IgD-negative memory B cell (primary cell): ENCODE measurements around the gene ATP7B. TPM values are rescaled to one million over a fixed set of nuclear protein-coding genes. Genes with fewer than 3 reads are reported as not detected.
"Not testable (repeated sequence)": the region's sequence is repeated elsewhere in the genome, so short reads cannot be mapped to it uniquely, and the experiment has no call there.

Experiments used
- H3K27ac Mint-ChIP-seq, 3 donors: one replicate each; pipeline ENCODE4 v1.8.0; 2020 to 2022; ENCODE audit warnings: mild to moderate bottlenecking in 3 of 3, mixed read lengths in 3 of 3, moderate library complexity in 1 of 3
- H3K27me3 Mint-ChIP-seq: one replicate; pipeline ENCODE4 v1.8.0; 2021; ENCODE audit warnings: mixed read lengths
- H3K36me3 Mint-ChIP-seq: one replicate; pipeline ENCODE4 v1.8.0; 2020; ENCODE audit warnings: mild to moderate bottlenecking, mixed read lengths
- H3K4me1 Mint-ChIP-seq, 3 donors: one replicate each; pipeline ENCODE4 v1.8.0; 2020 to 2022; ENCODE audit warnings: mixed read lengths in 3 of 3, mild to moderate bottlenecking in 1 of 3
- H3K4me3 Mint-ChIP-seq, 4 donors: one replicate each; pipeline ENCODE4 v1.8.0; 2020 to 2022; ENCODE audit warnings: mild to moderate bottlenecking in 4 of 4, mixed read lengths in 4 of 4, moderate library complexity in 3 of 4
- H3K9me3 Mint-ChIP-seq, 3 donors: one replicate each; pipeline ENCODE4 v1.8.0; 2020 to 2021; ENCODE audit warnings: mixed read lengths in 3 of 3, mild to moderate bottlenecking in 1 of 3
- polyA plus RNA-seq: library from polyadenylated mRNA; unstranded; fragments of 300-500 nt; fragmentation: Illumina TruSeq; gene quantifications from one replicate; pipeline ENCODE4 v1.2.3, GENCODE V29; 2021

ATP7B gene
- polyA plus RNA-seq, 1 donor from 2014 or later = not detected

DNA sequence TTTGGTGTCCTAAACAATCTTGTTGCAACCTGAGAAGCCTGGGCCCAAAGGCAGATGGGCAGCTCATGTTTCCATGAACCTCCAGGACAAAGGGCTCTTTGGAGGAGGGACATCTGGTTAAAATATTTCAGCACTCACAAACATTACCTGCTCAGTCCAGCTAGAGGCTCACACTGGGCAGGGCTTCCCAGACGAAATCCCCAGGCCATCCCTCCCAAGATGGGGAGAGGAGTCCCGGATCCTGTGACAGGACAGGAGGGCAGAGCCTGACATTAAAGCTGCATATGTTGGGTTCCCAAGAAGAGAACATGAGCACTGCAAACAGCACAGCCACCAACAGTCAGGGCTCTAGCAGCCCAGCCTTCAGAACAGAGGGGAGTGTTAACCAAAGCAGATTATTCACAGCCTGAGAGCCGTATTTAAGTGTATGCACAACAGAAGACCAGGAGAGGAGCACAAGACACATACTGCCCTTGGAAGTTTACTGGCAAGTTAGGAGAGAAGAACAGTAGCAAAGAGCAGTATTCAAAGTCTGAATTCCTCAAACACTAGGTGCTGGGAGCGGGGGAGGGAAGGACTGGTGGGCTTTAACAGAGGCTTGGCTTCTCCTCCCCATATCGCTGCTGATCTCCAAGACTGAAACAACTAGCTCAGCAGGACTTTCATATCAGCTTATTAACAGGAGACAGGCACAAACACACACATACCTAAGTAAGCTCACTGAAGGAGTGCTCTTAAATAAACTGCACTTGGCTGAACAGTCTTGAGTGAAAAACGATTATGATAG is 12.3 kb downstream of the ATP7B start:
- H3K9me3 Mint-ChIP-seq = no peaks in the 10 kb centered on the region
- H3K27me3 Mint-ChIP-seq = peaks cover 14% of the 10 kb centered on the region
- no peak overlapping the region for H3K4me3 Mint-ChIP-seq
- H3K4me1 Mint-ChIP-seq = no peaks in the 10 kb centered on the region
- H3K36me3 Mint-ChIP-seq = no peaks in the 10 kb centered on the region
- H3K27ac Mint-ChIP-seq = no peak overlapping the region

DNA sequence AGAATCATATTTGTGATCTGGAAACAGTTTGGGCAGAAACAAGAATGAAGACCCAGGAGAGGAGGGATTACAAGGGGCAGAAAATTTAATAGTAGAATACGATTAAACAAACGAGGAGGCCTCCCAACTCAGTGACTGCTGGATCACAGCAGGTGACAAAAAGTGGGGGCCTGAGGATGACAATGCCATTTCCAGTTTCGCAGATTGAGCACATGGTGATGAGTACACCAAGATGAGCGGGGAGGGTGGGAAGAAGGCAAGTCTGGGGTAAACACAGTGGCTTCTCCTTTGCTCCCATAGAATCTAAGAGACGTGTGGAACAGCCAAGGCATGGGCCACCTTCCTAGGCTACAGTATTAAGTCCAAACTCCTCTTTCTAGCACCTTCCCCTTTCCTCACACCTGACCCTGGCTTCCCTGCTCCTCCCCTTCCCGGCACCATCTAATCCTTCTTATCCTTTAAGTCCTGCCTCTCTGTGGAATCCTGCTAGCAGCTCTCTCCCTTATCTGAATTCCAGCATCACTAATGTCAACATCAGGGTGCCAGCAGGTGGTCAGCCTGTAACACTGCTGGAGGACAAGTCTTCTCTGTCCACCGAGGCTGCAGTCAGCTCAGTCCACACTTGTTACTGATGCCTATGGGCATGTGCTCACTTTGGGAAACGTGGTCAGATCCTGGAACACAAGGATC is 13.5 kb downstream of the ATP7B start:
- no peaks in the 10 kb centered on the region for H3K9me3 Mint-ChIP-seq
- no peaks in the 10 kb centered on the region for H3K4me1 Mint-ChIP-seq
- H3K4me3 Mint-ChIP-seq = no peak overlapping the region
- H3K27me3 Mint-ChIP-seq = peaks cover 14% of the 10 kb centered on the region
- no peak overlapping the region for H3K27ac Mint-ChIP-seq
- no peaks in the 10 kb centered on the region for H3K36me3 Mint-ChIP-seq

DNA sequence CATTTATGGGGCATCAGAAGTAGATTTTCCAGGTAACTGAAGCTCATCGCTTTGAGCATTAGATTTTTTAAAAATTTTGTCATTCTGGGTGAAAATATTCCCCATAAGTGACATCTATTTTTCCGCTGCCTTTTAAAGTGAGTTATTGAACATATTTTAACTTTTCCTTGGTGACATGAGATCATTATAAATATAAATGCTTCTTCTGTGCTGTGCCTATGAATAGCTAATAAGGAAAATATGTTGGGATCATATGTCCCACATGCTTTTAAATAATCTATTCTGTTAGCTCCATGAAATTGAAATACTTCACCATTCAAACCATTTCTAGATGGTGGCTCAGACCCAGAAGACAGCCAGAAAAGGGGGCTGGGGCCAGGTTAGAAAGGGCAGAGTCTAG is 14.1 kb downstream of the ATP7B start:
- no peaks in the 10 kb centered on the region for H3K9me3 Mint-ChIP-seq
- H3K27me3 Mint-ChIP-seq = peaks cover 14% of the 10 kb centered on the region
- no peak overlapping the region for H3K27ac Mint-ChIP-seq
- H3K36me3 Mint-ChIP-seq = no peaks in the 10 kb centered on the region
- H3K4me3 Mint-ChIP-seq = no peak overlapping the region
- H3K4me1 Mint-ChIP-seq = no peaks in the 10 kb centered on the region

DNA sequence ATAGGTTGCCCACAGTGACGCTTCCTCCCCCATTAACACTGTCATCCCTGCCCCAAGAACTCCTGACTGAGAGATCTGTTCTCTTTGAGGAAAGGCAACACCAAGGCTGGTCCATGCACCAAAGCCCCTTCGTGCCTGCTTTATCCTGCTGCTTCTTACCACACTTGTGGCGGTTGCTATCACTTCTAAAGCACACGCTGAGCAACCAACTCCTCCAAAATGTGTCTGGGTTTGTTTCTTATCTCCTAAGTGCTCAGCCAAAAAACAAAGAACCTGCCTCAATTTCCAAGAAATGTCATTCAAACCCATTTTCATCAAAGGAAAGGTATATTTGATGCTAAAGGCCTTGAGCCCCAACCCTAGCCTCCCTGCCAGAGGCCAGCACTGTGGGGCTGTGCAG is 14.6 kb downstream of the ATP7B start:
- peak overlapping the region in 1 of 3 donors; percentile 28 for H3K27ac Mint-ChIP-seq
- H3K4me3 Mint-ChIP-seq = no peak overlapping the region
- H3K9me3 Mint-ChIP-seq = no peaks in the 10 kb centered on the region
- no peaks in the 10 kb centered on the region for H3K36me3 Mint-ChIP-seq
- H3K27me3 Mint-ChIP-seq = peaks cover 14% of the 10 kb centered on the region
- H3K4me1 Mint-ChIP-seq = no peaks in the 10 kb centered on the region

DNA sequence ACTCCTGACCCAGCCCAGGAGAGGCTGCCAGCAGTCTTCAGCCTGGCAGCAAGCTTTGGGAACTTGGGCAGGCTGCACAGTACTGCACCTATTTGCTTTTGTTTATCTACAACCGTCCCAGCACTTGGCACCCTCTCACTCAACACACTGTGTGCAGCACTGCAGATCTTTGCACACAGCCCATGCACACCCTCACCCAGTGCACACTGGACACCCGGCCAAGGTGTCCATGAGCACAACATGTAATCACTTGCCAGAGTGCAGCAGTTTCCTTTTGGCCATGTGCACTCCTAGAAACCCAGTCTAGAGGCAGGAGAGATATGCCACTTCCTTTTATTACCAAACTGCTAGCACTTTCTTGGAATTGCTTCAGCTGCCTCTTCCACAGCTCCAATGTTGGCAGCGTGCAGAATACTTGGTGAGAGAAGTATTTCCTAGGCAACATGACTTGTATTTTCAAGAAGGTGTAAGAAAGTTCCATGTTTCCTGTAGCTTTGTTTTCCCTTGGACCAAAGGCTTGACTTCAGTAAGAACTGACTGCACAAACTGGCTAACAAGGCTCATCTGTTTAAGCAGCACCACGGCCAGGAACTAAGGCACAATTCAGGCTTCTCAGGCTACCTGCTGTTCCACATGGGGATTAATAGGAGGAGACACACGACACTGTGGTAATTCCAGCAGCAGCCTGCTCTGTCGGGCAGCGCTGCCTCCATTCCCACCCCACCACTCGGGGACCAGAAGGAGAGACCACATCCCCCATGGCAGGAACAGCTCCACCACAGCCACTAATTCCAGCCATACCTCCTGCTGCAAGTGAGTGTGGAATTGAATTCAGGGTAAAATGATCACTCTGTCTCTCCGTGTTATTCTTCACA is 15.3 kb downstream of the ATP7B start:
- H3K4me3 Mint-ChIP-seq = no peak overlapping the region
- H3K27me3 Mint-ChIP-seq = peaks cover 14% of the 10 kb centered on the region
- no peak overlapping the region for H3K27ac Mint-ChIP-seq
- H3K9me3 Mint-ChIP-seq = no peaks in the 10 kb centered on the region
- no peaks in the 10 kb centered on the region for H3K36me3 Mint-ChIP-seq
- H3K4me1 Mint-ChIP-seq = no peaks in the 10 kb centered on the region

DNA sequence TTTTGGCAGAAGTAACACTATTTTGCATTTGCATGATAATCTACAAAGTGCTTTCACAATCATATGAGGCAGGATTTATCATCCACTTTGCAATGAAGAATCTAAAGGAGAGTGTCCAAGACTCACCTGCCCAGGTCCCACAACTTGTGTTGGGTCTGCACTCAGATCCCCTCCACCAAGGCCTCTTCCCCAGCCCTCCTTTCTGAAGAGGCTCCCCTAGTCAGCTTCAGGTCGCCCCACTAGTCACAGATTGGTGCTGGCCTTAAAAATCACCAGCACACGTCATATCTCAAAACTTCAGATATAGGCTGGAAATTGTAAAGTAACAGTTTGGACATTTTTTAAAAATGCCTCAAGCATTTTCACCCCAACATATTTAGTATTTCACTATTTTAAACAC is 17.5 kb downstream of the ATP7B start:
- H3K27ac Mint-ChIP-seq = no peak overlapping the region
- peaks cover 6% of the 10 kb centered on the region for H3K27me3 Mint-ChIP-seq
- no peaks in the 10 kb centered on the region for H3K36me3 Mint-ChIP-seq
- no peaks in the 10 kb centered on the region for H3K4me1 Mint-ChIP-seq
- no peak overlapping the region for H3K4me3 Mint-ChIP-seq
- H3K9me3 Mint-ChIP-seq = no peaks in the 10 kb centered on the region

DNA sequence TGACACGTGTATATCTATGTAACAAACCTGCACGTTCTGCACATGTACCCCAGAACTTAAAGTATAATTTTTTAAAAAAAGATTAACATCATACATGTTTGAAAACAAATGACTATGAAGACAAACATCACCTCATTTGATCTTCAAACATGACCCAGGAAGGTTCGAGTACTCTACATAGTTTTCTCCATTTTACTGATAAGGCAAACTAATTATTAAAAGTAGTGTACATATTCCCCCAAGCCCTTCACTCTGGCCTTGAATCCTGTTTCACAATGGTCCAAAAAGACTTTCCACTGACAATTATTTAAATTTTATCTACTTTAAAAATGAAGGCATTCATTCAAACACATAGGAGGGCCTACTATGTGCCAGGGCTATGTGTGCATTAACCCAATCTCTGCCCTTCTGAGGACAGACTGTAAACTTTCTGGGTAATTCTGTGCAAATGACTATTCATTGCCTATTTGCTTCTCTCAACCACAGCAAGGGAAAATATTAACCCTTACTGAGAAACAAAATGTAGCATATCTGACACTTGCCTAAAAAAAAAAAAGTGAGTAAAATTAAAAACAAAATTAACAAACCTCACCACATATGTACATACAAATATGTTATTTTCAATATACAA is 22.1 kb downstream of the ATP7B start:
- no peaks in the 10 kb centered on the region for H3K4me1 Mint-ChIP-seq
- H3K27me3 Mint-ChIP-seq = peaks cover 2% of the 10 kb centered on the region
- H3K36me3 Mint-ChIP-seq = no peaks in the 10 kb centered on the region
- H3K4me3 Mint-ChIP-seq = no peak overlapping the region
- peaks cover 0 to 3% (median 2%) of the 10 kb centered on the region in 3 donors for H3K9me3 Mint-ChIP-seq
- no peak overlapping the region for H3K27ac Mint-ChIP-seq

DNA sequence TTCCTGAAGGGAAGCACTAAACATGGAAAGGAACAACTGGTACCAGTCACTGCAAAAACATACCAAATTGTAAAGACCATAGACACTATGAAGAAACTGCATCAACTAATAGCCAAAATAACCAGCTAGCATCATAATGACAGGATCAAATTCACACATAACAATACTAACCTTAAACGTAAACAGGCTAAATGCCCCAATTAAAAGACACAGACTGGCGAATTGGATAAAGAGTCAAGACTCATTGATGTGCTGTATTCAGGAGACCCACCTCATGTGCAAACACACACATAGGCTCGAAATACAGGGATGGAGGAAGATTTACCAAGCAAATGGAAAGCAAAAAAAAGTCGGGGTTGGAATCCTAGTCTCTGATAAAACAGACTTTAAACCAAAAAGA is 26.3 kb downstream of the ATP7B start:
- H3K9me3 Mint-ChIP-seq, H3K27me3 Mint-ChIP-seq, H3K27ac Mint-ChIP-seq, H3K4me1 Mint-ChIP-seq, H3K4me3 Mint-ChIP-seq, H3K36me3 Mint-ChIP-seq: not testable (repeated sequence)

DNA sequence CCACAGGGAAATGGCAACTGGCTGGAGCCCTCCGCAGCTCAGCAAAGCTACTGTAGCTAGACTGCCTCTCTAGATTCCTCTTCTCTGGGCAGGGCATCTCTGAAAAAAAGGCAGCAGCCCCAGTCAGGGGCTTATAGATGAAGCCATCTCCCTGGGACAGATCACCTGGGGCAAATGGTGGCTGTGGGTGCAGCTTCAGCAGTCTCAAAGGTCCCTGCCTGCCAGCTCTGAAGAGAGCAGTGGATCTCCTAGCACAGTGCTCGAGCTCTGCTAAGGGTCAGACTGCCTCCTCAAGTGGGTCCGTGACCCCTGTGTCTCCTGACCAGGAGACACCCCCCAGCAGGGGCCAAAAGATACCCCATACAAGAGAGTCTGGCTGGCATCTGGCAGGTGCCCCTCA is 28.0 kb downstream of the ATP7B start:
- H3K4me1 Mint-ChIP-seq, H3K27me3 Mint-ChIP-seq, H3K4me3 Mint-ChIP-seq, H3K9me3 Mint-ChIP-seq, H3K27ac Mint-ChIP-seq, H3K36me3 Mint-ChIP-seq: not testable (repeated sequence)

DNA sequence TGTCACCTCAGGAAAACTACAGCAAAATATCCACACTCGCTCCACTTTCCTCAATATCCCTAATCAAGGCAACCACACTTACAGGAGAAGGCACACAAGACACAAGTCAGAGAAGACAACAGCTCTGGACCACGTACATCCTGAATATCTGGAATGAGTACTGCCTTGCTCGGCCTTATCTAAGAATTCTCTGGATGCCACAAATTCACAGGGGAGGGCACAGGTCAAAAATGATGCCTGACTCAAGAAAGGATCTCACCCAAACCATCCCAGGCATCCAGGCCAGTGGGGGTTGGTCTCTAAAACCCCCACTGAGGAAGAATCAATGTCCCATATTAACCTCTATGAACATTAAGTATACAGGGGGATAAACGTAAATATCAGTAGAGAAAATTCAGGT is 29.9 kb downstream of the ATP7B start:
- no peaks in the 10 kb centered on the region for H3K9me3 Mint-ChIP-seq
- no peaks in the 10 kb centered on the region for H3K36me3 Mint-ChIP-seq
- H3K4me1 Mint-ChIP-seq = no peaks in the 10 kb centered on the region
- H3K4me3 Mint-ChIP-seq = no peak overlapping the region
- H3K27me3 Mint-ChIP-seq = peaks cover 4% of the 10 kb centered on the region
- no peak overlapping the region for H3K27ac Mint-ChIP-seq

DNA sequence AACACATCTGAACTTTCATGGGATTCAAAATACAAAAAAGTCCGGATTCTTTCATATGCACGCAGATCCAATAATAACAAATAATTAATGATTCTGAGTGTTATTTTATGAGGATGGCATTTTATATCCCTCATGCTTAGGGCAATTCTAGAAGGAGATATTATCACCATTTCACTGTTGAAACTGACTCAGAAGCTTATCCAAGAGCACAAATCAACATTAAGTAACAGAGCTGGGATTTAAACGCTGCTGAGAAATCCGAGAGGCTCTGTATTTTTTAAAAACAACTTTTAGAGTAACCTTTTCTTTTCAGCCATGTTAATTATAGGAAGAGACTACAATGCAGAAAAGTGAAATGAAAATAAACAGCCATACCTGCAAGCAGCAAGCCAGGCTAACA is 30.3 kb downstream of the ATP7B start:
- Mint-ChIP-seq H3K9me3 (no peaks in the 10 kb centered on the region), H3K36me3 (no peaks in the 10 kb centered on the region), H3K27me3 (peaks cover 4% of the 10 kb centered on the region), H3K4me3 (no peak overlapping the region), H3K4me1 (no peaks in the 10 kb centered on the region), H3K27ac (no peak overlapping the region)

DNA sequence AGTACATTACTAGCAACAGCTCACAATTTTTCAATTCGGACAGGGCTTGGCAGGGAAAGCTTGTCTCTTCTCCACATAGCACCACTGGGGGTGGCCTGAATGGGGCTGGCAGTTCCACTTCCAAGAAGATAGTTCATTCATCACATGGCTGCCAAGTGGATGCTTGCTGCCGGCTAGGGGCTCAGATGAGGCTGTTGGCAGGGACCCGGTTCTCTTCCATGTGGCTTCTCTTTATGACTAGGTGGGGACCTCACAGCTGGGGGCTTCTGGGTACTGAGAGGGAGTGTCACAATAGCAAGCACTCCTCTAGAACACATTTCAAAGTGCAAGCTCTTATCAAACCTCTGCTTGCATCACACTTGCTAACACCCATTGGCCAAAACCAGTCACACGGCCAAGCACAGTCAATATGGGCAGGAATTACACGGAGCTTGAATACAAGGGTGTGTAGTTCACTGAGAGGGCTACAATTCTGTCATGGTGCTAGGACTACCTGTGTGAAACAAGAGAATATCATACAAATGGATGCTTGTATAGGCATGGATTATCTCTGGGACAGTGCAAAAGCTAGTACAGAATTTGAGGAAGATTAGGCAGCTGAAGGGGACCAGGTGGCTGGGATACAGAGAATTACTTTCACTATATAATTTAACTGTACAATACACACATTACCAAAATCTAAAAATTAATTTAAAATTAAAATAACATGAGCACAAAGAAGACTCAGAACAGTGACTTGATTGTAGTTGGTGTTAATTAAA is 32.3 kb downstream of the ATP7B start:
- H3K4me3 Mint-ChIP-seq = no peak overlapping the region
- no peaks in the 10 kb centered on the region for H3K36me3 Mint-ChIP-seq
- no peaks in the 10 kb centered on the region for H3K9me3 Mint-ChIP-seq
- H3K27me3 Mint-ChIP-seq = peaks cover 5% of the 10 kb centered on the region
- no peaks in the 10 kb centered on the region for H3K4me1 Mint-ChIP-seq
- H3K27ac Mint-ChIP-seq = no peak overlapping the region

DNA sequence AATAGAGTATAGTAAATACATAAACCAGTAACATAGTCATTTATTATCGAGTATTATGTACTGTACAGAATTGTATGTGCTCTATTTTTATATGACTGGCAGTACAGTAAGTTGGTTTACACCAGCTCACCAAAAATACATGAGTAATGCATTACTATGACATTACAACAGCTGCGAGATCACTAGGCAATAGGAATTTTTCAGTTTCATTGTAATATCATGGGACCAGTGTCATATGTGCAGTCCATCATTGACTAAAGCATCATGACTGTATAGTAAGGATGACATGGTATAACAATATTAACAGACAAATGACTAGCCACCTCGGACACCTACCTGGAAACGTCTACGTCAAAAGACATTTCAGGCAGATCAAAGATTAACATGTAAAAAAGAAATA is 33.6 kb downstream of the ATP7B start:
- H3K36me3 Mint-ChIP-seq = no peaks in the 10 kb centered on the region
- H3K4me1 Mint-ChIP-seq = no peaks in the 10 kb centered on the region
- peaks cover 5% of the 10 kb centered on the region for H3K27me3 Mint-ChIP-seq
- no peak overlapping the region for H3K4me3 Mint-ChIP-seq
- no peak overlapping the region for H3K27ac Mint-ChIP-seq
- no peaks in the 10 kb centered on the region for H3K9me3 Mint-ChIP-seq

DNA sequence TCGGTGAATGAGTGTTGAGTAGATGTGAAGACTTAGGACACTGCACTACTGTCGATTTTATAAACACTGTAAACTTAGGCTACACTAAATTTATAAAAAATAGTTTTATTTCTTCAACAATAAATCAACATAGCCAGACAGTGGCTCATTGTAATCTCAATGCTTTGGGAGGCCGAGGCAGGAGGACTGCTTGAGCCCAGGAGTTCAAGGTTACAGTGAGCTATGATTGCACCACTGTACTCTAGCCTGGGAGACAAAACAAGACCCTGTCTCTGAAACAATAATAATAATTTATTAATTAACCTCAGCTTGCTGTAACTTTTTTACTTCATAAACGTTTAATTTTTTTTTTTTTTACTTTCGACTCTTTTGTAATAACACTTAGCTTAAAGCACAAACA is 34.4 kb downstream of the ATP7B start:
- no peaks in the 10 kb centered on the region for H3K36me3 Mint-ChIP-seq
- H3K4me3 Mint-ChIP-seq = no peak overlapping the region
- no peaks in the 10 kb centered on the region for H3K4me1 Mint-ChIP-seq
- peaks cover 2% of the 10 kb centered on the region for H3K27me3 Mint-ChIP-seq
- no peaks in the 10 kb centered on the region for H3K9me3 Mint-ChIP-seq
- H3K27ac Mint-ChIP-seq = no peak overlapping the region
